ENCODE measurements around the gene DCPS.

GRCh38 chr11:126328938-126329643 lies 25.2 kb downstream of the DCPS start:
- TF ChIP-seq CTCF (IDR thresholded peaks at IDR 0.05) (no peak), POLR2A (IDR thresholded peaks at IDR 0.05) (no peak)

All from body of pancreas (tissue), 4 donors.